OCI-LY7 (cell line): Measurements from ENCODE around the gene IGSF3.

Source experiments
- CTCF ChIP-seq: fragments of 200-600 bp; sonication (generic); conservative IDR thresholded peaks from 2 replicates; pipeline ENCODE4 v1.5.1; 2014; ENCODE audit warnings: mild to moderate bottlenecking, antibody characterized with exemption, low read length, moderate library complexity, mixed read lengths
- EZH2phosphoT487 ChIP-seq: fragments of 200-600 bp; sonication (generic); IDR thresholded peaks from 2 replicates; pipeline ENCODE4 v1.6.1; 2018; ENCODE audit warnings: low read depth, borderline replicate concordance, mild to moderate bottlenecking, mixed run types, antibody characterized with exemption, low read length, moderate library complexity, mixed read lengths

DNA sequence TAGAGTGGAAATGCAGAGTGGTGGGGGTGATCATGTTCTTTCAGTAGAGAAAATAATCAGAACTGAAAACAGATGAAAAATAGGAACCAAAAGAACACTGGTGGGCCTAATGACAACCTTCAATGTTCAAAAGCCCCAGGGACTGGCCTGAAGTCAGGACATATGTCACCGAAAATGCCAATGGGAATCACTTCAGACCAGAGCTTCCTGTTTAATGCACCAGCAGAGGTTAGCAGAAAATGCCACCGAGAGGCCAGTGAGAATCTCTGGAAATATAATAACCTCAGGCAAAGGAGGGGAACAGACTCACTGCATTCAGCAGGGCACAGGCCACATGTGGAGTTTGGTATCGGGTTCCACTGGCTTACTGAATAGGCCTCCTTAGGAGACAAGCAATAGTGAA is 80.8 kb downstream of the IGSF3 start:
- TF ChIP-seq CTCF, result no peak
- no peak for TF ChIP-seq EZH2phosphoT487
